Iris pigment epithelial cell (primary cell): ENCODE measurements around the gene ZSCAN5C.
"Not testable (repeated sequence)": the region's sequence is repeated elsewhere in the genome, so short reads cannot be mapped to it uniquely, and the experiment has no call there.

Source experiments
- DNase-seq: peaks from one replicate; pipeline ENCODE4 v3.0.0-alpha.2; 2011; ENCODE audit warnings: low read depth

The ZSCAN5C gene

GRCh38 chr19:56191711-56192110 is 10.4 kb upstream of the ZSCAN5C start:
- DNase-seq = no peak

GRCh38 chr19:56193981-56194640 is 8.0 kb upstream of the ZSCAN5C start:
- DNase-seq = no peak

- DNase-seq = not testable (repeated sequence)
These were observed 4.4 kb upstream of the ZSCAN5C start, which contains the start of gene ZSCAN5B for GRCh38 chr19:56197646-56198045. Gene ZSCAN5B (minus strand): TSS chr19:56197783. CDS start chr19:56193052, 4,731 bp downstream.

GRCh38 chr19:56199687-56200086 is 2.4 kb upstream of the ZSCAN5C start:
- no peak for DNase-seq

GRCh38 chr19:56207581-56207980 is 5.5 kb downstream of the ZSCAN5C start:
- not testable (repeated sequence) for DNase-seq

GRCh38 chr19:56209091-56209490 is 7.0 kb downstream of the ZSCAN5C start:
- DNase-seq = no peak

- DNase-seq = not testable (repeated sequence)
These were observed 8.0 kb downstream of the ZSCAN5C start for GRCh38 chr19:56210036-56210435.

GRCh38 chr19:56211718-56212117 is 9.6 kb downstream of the ZSCAN5C start:
- no peak for DNase-seq

GRCh38 chr19:56217039-56217949 is 15.2 kb downstream of the ZSCAN5C start:
- DNase-seq = peak; percentile 41

- DNase-seq = no peak
These were observed 16.9 kb downstream of the ZSCAN5C start for GRCh38 chr19:56218961-56219360.

- peak; percentile 24 for DNase-seq
These were observed 19.4 kb downstream of the ZSCAN5C start for GRCh38 chr19:56221442-56221841.

- no peak for DNase-seq
These were observed 19.8 kb downstream of the ZSCAN5C start for GRCh38 chr19:56221851-56222250.

GRCh38 chr19:56222901-56223300 is 20.8 kb downstream of the ZSCAN5C start:
- no peak for DNase-seq

GRCh38 chr19:56223481-56223880 is 21.4 kb downstream of the ZSCAN5C start:
- DNase-seq = no peak

GRCh38 chr19:56245121-56245740 is 43.2 kb downstream of the ZSCAN5C start:
- peak; percentile 3 for DNase-seq

- DNase-seq = not testable (repeated sequence)
These were observed 43.7 kb downstream of the ZSCAN5C start for GRCh38 chr19:56245764-56246163.

- DNase-seq = not testable (repeated sequence)
These were observed 46.8 kb downstream of the ZSCAN5C start for GRCh38 chr19:56248736-56249338.

- peak; percentile 78 for DNase-seq
These were observed 50.8 kb downstream of the ZSCAN5C start for GRCh38 chr19:56252699-56253422.

GRCh38 chr19:56253737-56254136 is 51.7 kb downstream of the ZSCAN5C start:
- peak; percentile 65 for DNase-seq

GRCh38 chr19:56258272-56258671 is 56.2 kb downstream of the ZSCAN5C start:
- DNase-seq = no peak
